ENCODE results near the gene SOS1.

- TF ChIP-seq SIN3A (IDR thresholded peaks at IDR 0.05; ENCODE audit: borderline replicate concordance, insufficient read depth, low read depth, low read length) (no peak), CTCF (IDR thresholded peaks at IDR 0.05) (no peak)
Observed at GRCh38 chr2:39058101-39058500, 62.8 kb downstream of the SOS1 start.

All from Panc1 (cell line).